ENCODE results near the gene CDK14.

CDK14 gene

GRCh38 chr7:91031757-91032156, 435.6 kb downstream of the CDK14 start:
- no peak for DNase-seq

DNA sequence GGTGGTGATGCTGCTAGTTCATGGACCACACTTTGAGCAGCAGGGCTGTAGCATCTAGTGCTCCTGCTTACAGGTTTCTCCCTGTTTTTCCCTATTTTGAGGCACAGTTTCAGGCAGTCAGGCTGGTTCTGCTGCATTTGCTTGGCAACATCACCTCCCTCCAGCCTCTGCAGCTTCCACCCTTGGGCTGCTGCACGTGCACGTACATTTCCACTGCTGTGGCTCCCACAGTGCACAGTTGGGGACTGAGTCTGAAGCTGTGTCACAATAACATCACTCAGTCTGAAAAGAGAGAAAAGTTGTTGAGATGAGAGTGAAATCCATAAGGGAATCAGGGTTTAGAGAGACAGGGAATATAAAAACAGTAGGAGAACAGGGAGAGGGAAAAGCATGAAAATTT, 437.5 kb downstream of the CDK14 start:
- no peak for DNase-seq

DNA sequence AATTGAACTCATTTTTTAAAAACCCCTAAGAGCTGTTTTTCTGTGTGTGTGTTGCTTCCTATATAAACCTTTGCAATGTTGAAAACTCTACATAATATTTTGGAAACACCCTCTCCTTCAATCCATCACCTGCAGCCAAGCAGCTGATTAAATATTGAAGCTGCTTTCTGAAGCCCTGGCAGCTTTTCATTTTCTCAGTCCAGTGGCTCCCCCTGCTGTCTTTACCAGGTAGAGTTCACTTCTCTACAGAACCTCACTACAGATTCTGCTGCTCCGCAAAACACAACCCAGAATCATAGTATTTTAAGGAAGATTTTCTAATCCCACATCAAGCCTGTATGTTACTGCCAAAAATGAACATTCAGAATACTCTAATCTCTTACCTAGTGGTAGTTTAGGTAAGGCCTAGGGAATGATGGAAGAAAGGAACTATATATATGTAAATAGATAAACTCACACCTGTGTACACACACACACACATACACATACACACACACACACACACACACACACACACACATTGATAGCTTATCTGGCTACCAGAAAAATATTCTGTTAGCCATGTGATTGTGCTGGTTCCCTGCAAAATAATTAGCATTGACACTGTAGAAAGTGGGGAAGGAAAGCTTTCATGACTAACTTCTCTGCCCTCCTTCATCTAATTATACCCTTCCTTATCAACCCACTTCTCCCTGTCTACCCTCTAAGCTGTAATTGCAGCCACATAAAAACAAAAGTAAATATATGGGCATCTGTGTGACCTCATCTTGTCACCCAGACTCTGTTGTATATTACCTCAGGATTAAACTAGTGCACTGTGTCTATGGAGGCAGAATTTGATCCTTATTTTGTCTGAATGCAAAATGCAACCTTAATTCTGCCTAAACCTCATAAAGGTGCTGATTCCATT, 438.6 kb downstream of the CDK14 start:
- DNase-seq, result peak; percentile 38

GRCh38 chr7:91039033-91039432, 442.9 kb downstream of the CDK14 start:
- DNase-seq, result no peak

DNA sequence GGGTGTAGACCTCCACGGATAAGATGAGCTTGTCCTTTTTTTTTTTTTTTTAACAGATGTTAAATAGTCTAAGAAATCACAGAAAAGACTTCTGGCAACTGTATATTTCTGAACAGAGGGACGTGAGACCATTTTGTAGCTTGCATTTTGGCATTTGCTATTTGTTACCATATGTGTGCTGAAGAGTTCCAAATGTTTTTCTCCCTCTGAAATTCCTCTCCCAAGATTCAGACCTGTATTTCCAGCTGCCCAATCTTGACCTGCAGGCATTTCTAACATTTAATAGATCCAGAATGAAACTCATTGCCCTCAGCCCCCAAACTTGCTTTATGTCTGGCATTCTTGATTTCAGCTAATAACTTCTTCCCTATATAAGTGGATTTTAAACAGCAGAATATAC, 445.0 kb downstream of the CDK14 start:
- DNase-seq, result no peak

DNA sequence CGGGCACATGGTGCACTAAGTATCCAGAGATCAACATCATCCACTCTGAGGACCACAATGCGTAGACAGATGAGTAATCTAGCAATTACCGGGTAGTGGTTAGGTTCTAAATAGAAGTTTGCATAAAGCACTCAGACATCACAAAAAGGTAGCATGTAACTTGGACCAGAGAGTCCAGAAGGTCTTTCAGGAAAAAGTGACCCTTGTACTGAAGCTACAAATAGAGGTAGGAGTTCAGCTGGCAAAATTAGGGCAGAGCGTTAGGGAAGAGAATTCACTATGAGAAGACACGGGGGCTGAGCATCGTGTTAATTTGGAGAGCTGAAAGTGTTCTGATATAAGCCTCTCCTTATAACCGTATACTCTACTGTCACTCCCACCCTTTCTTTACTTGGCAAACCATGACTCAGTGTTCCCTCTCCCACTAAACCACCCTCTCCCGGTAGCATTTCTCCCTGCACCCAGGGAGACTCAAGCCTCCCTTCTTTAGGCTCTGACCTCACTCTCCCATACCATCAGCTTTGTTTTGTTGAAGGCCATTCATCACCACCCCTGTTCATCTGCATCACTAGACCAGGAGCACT, 445.9 kb downstream of the CDK14 start:
- no peak for DNase-seq

DNA sequence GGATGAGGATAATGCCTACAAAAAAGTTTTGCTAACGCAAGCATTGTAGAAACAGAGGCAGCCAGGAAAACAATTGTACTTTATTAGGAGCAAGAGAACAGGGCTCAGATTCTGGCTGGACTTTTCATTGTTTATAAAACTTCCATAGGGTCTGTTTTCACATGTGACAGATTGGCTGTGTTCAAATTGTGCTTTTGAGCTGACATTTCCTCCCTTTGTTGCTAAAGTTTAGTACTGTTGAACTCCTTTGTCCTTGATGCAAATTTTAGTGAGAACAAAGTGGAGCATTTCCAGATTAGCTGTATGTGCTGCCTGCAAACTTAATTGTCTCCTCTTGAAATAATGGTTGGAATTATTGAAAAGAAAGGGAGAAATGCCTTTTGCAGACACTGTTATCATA, 447.1 kb downstream of the CDK14 start:
- DNase-seq, result no peak

DNA sequence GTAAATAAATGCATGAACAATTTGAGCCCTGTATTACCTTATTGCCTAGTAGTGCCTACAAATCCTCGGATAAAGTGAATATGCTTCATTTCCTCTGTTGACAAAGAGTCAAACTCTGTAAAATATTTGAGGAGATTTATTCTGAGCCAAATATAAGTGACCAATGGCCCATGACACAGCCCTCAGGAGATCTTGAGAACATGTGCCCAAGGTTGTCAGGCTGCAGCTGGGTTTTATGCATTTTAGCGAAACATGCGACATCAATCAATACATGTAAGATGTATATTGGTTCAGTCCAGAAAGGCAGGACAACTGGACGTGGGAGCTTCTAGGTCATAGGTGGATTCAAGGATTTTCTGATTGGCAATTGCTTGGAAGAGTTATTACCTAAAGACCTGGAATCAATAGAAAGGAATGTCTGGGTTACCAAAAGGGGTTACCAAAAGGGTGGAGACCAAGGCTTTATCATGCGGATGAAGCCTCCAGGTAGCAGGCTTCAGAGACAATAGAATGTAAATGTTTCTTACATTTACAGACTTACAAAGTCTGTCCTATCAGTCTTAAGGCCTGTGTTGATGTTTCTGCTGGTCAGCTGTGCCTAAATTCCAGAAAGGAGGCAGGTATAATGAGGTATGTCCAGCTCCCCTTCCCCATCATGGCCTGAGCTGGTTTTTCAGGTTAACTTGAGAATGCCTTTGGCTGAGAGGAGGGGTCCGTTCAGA, 448.0 kb downstream of the CDK14 start:
- no peak for DNase-seq

DNA sequence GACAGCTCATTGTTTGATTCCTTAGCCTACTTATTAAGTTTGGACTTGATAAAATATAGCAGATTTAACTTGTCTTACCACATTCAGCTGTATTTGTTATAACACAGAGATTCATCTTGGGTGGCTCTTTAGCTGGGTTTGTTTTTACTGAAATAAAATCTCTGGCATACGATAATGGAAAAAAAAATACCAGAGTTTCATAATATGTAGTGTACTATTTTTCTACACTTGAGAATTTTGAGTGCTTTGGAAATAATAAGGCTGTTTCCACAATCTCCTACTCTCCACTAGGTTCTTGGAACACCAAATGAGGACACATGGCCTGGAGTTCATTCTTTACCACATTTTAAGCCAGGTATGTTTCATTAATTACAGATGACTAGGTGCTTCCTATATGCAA, 449.5 kb downstream of the CDK14 start:
- no peak for DNase-seq

GRCh38 chr7:91046322-91047089, 450.4 kb downstream of the CDK14 start:
- DNase-seq, result no peak

- DNase-seq, result no peak
These were observed 451.5 kb downstream of the CDK14 start for GRCh38 chr7:91047636-91048035.

- no peak for DNase-seq
These were observed 454.6 kb downstream of the CDK14 start for GRCh38 chr7:91050677-91051076.

GRCh38 chr7:91051966-91052365, 455.8 kb downstream of the CDK14 start:
- no peak for DNase-seq

GRCh38 chr7:91054374-91054773, 458.3 kb downstream of the CDK14 start:
- DNase-seq, result no peak

- DNase-seq, result no peak
These were observed 459.1 kb downstream of the CDK14 start for GRCh38 chr7:91055219-91055618.

GRCh38 chr7:91062713-91063112, 466.6 kb downstream of the CDK14 start:
- DNase-seq, result no peak

GRCh38 chr7:91064052-91064451, 467.9 kb downstream of the CDK14 start:
- no peak for DNase-seq

- DNase-seq, result no peak
These were observed 468.8 kb downstream of the CDK14 start for GRCh38 chr7:91064938-91065337.

DNA sequence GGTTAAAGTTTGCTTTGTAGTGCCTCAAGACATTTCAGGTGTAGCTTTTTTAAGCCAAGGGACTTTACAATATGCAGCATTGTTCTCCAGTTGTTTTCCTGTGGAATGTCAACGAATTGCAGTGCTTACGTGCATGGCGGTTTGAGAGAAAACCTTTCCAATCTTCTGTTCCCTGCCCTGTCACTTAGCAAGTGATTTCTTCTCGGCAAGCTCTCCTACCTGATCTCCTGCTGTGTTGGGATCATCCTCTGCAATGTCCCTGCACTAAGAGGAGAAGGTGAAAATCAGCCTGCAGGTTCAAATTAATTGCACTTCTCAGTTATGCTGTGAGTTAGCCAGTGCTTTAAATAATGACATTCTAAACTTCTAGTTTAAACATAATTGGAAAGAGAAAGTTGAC, 470.5 kb downstream of the CDK14 start:
- DNase-seq, result no peak

DNA sequence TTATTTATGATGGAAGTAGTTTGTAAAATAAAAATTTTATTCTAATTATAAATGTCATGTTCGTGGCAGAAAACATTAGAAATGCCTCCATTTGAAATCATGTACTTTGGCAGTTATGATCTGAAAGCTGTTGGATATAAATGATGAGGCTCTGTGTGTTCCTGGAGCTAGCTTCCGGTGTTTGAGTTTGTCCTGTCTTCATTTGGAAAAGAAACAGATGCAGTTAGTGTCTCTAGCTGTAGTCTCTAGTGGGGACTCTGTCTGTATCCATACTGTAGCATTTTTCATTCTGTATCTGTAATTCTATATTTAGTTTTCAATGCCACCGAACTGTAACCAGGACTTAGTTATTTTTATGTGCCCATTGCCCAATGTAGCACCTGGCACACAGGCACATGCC, 471.1 kb downstream of the CDK14 start:
- no peak for DNase-seq

DNA sequence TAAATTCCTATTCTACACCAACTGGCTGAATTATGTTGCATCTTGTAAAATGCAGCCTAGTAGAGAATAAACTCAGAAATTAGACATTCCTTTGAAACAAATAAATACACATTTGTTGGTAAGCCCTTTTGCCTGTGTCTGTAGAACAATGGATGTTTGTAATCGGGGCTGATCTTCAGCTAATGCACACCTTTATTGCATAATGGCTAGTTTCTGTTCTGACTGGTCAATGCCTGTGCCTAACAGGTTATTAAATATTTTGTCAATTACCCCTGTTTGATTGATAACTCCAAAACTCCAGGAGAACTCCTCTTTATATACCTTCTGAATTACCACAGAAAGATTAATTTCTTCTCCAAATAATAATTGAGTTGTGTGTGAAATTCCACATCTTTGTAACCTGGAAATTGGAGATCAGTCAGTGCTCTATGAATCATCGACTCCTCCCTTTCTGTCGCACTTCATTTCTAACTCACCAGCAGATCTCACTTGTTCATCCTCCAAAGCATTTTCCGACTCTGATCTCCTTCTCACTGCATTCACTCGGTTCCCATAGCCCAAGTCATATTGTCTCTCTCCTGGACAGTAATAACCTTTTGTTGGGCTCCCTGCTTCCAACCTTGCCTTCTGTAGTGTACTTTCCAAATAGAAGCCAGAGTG, 472.1 kb downstream of the CDK14 start:
- no peak for DNase-seq

DNA sequence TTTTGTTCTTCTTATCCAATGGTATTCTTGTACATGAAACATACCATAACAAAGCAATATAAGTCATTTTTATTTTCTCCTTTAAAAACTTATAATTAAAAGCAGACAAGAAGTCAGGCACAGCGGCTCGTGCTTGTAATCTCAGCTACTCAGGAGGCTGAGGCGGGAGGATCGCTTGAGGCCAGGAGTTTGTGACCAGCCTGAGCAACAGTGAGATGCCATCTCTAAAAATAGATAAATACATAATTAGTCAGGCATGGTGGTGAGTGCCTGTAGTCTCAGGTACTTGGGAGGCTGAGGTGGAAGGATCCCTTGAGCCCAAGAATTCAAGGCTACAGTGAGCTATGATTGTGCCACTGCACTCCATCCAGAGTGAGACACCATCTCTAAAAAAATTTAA, 473.0 kb downstream of the CDK14 start:
- no peak for DNase-seq

GRCh38 chr7:91079487-91079886, 483.4 kb downstream of the CDK14 start:
- no peak for DNase-seq
